Panc1 (cell line): ENCODE results near the gene ZCCHC8. TPM values are rescaled to one million over a fixed set of nuclear protein-coding genes. Genes with fewer than 3 reads are reported as not detected.

Experiments
- ATAC-seq: fragments of 200-7000 bp; cut with Tn5 transposase; 2 replicates; pipeline ENCODE4 v1.9.1; 2020; ENCODE audit warnings: mild to moderate bottlenecking, moderate library complexity
- BruUV-seq: library from RNA; stranded (reverse); fragments of 400-500 nt; replicated peaks from 2 replicates; lab custom pipeline; 2021; lab: Mats Ljungman, UMichigan
- CTCF ChIA-PET: fragments of 300-600 bp; sonication (Branson Sonifier 250); formaldehyde crosslinking; loops from one replicate; lab custom pipeline; 2022; ENCODE audit warnings: antibody characterized with exemption; lab: Charles Lee
- POLR2A ChIA-PET: fragments of 300-600 bp; sonication (Branson Sonifier 250); formaldehyde crosslinking; loops from one replicate; lab custom pipeline; 2022; ENCODE audit warnings: antibody characterized with exemption; lab: Charles Lee
- DNase-seq: peaks from one replicate; pipeline ENCODE4 v3.0.0-alpha.2; 2010; ENCODE audit warnings: low read depth, low spot score
- H3K27ac ChIP-seq: 2 replicates; pipeline ENCODE4 v1.5.1; 2011; ENCODE audit warnings: mild to moderate bottlenecking, low read length, inconsistent platforms
- H3K27me3 ChIP-seq: fragments of 200-500 bp; sonication (Bioruptor generic); 2 replicates; pipeline ENCODE4 v1.6.0; 2014; ENCODE audit warnings: low read length, inconsistent platforms; ENCODE audit not compliant: control insufficient read depth, insufficient read depth
- H3K36me3 ChIP-seq: fragments of 200-500 bp; sonication (Bioruptor generic); 2 replicates; pipeline ENCODE4 v1.5.1; 2014; ENCODE audit warnings: inconsistent platforms, mild to moderate bottlenecking, low read length, moderate library complexity; ENCODE audit not compliant: control insufficient read depth, insufficient read depth
- H3K4me1 ChIP-seq: 2 replicates; pipeline ENCODE4 v1.5.1; 2011; ENCODE audit warnings: inconsistent platforms, mild to moderate bottlenecking, low read length, moderate library complexity; ENCODE audit not compliant: control insufficient read depth, insufficient read depth
- H3K4me3 ChIP-seq, 2 experiments: 2 replicates each; pipeline ENCODE4 v1.5.1; 2011 to 2012; ENCODE audit warnings: low read depth in 2 of 2, low read length in 2 of 2, mild to moderate bottlenecking in 2 of 2, inconsistent platforms in 1 of 2, moderate library complexity in 1 of 2
- H3K9me3 ChIP-seq: fragments of 200-500 bp; sonication (Bioruptor generic); 2 replicates; pipeline ENCODE4 v1.5.1; 2014; ENCODE audit warnings: low read depth, mild to moderate bottlenecking, inconsistent platforms, low read length, moderate library complexity; ENCODE audit not compliant: control insufficient read depth, insufficient read depth
- POLR2AphosphoS5 ChIP-seq: IDR thresholded peaks from 2 replicates; pipeline ENCODE4 v1.6.1; 2012; ENCODE audit warnings: mild to moderate bottlenecking, low read depth, low read length, moderate library complexity
- SIN3A ChIP-seq: IDR thresholded peaks from 2 replicates; pipeline ENCODE4 v1.6.1; 2012; ENCODE audit warnings: low read depth, mild to moderate bottlenecking, low read length, moderate library complexity, borderline replicate concordance; ENCODE audit not compliant: insufficient read depth
- TCF7L2 ChIP-seq: IDR thresholded peaks from 2 replicates; pipeline ENCODE4 v1.6.1; 2011; ENCODE audit warnings: mild to moderate bottlenecking, low read depth, low read length, inconsistent platforms
- in situ Hi-C: cut with HindIII; loops from 2 replicates; pipeline ENCODE4 v1.10.0; 2016; ENCODE audit warnings: low sequenced_read_pairs, low pct_unique_long_range_greater_than_20kb
- intact Hi-C: fragments of 100-400 bp; cut with micrococcal nuclease; formaldehyde crosslinking; loops from one replicate; pipeline ENCODE4 v1.10.0; 2022; ENCODE audit not compliant: unreplicated experiment
- total RNA-seq: library from RNA; stranded (reverse); gene quantifications from one replicate; pipeline ENCODE4 v1.2.1, GENCODE V29; 2021; ENCODE audit not compliant: unreplicated experiment
- TF ChIP-seq, protein P1 (sequence below): fragments of 450-650 bp; IDR thresholded peaks from 2 replicates; pipeline ENCODE4 v1.5.1; 2017; ENCODE audit warnings: mild to moderate bottlenecking
- TF ChIP-seq, protein P2 (sequence below), 2 experiments: IDR thresholded peaks; 2 replicates each; pipeline ENCODE4 v1.6.1; 2011 to 2012; ENCODE audit warnings: low read depth in 2 of 2, control low read depth in 1 of 2, low read length in 1 of 2, mild to moderate bottlenecking in 1 of 2, moderate library complexity in 1 of 2; ENCODE audit not compliant: insufficient read depth in 1 of 2

Gene ZCCHC8
- total RNA-seq, 1 experiment from 2014 or later: 32.5 TPM

DNA sequence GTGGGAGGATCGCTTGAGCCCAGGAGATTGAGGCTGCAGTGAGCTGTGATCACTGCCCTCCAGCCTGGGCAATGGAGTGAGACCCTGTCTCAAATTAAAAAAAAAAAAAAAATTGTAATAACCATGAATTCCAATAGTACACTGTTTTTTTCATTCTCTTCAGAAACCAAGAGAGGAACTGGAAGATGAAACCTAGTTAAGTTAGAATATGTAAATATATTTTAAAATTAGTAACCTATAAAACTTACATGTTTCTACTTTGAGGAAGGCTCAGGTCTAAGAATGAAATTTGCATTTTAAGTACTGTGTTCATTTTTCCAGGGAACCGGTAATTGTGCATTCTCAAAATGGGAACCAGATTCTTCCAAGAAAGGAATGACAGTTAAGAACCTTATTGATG, 45.1 kb upstream of the ZCCHC8 start:
- BruUV-seq: no TSS peak
- TF ChIP-seq TCF7L2 (no peak), SIN3A (no peak), POLR2AphosphoS5 (no peak)
- TF ChIP-seq, protein P1, sequence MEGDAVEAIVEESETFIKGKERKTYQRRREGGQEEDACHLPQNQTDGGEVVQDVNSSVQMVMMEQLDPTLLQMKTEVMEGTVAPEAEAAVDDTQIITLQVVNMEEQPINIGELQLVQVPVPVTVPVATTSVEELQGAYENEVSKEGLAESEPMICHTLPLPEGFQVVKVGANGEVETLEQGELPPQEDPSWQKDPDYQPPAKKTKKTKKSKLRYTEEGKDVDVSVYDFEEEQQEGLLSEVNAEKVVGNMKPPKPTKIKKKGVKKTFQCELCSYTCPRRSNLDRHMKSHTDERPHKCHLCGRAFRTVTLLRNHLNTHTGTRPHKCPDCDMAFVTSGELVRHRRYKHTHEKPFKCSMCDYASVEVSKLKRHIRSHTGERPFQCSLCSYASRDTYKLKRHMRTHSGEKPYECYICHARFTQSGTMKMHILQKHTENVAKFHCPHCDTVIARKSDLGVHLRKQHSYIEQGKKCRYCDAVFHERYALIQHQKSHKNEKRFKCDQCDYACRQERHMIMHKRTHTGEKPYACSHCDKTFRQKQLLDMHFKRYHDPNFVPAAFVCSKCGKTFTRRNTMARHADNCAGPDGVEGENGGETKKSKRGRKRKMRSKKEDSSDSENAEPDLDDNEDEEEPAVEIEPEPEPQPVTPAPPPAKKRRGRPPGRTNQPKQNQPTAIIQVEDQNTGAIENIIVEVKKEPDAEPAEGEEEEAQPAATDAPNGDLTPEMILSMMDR: no peak
- TF ChIP-seq, protein P2, sequence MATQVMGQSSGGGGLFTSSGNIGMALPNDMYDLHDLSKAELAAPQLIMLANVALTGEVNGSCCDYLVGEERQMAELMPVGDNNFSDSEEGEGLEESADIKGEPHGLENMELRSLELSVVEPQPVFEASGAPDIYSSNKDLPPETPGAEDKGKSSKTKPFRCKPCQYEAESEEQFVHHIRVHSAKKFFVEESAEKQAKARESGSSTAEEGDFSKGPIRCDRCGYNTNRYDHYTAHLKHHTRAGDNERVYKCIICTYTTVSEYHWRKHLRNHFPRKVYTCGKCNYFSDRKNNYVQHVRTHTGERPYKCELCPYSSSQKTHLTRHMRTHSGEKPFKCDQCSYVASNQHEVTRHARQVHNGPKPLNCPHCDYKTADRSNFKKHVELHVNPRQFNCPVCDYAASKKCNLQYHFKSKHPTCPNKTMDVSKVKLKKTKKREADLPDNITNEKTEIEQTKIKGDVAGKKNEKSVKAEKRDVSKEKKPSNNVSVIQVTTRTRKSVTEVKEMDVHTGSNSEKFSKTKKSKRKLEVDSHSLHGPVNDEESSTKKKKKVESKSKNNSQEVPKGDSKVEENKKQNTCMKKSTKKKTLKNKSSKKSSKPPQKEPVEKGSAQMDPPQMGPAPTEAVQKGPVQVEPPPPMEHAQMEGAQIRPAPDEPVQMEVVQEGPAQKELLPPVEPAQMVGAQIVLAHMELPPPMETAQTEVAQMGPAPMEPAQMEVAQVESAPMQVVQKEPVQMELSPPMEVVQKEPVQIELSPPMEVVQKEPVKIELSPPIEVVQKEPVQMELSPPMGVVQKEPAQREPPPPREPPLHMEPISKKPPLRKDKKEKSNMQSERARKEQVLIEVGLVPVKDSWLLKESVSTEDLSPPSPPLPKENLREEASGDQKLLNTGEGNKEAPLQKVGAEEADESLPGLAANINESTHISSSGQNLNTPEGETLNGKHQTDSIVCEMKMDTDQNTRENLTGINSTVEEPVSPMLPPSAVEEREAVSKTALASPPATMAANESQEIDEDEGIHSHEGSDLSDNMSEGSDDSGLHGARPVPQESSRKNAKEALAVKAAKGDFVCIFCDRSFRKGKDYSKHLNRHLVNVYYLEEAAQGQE (IDR thresholded peaks at IDR 0.05; ENCODE audit: insufficient read depth in 1 of 2, low read depth in 2 of 2, low read length in 1 of 2): no peak
- DNase-seq: no peak
- POLR2A ChIA-PET: no interaction called here
- intact Hi-C loops (no loop called here), in situ Hi-C loops (no loop called here)
- no peaks in the 10 kb centered on the region for H3K4me1 ChIP-seq
- CTCF ChIA-PET: interaction anchor here (0.7 kb wide), 1 partner anchor 146 kb away, joined by 7 read pairs; no protein-coding TSS in a partner anchor
- H3K36me3 ChIP-seq: peaks cover 38% of the 10 kb centered on the region
- no peaks in the 10 kb centered on the region for H3K9me3 ChIP-seq
- H3K27me3 ChIP-seq: no peaks in the 10 kb centered on the region
- H3K4me3 ChIP-seq: no peak overlapping the region
- ATAC-seq: no peak
- H3K27ac ChIP-seq: no peak overlapping the region

DNA sequence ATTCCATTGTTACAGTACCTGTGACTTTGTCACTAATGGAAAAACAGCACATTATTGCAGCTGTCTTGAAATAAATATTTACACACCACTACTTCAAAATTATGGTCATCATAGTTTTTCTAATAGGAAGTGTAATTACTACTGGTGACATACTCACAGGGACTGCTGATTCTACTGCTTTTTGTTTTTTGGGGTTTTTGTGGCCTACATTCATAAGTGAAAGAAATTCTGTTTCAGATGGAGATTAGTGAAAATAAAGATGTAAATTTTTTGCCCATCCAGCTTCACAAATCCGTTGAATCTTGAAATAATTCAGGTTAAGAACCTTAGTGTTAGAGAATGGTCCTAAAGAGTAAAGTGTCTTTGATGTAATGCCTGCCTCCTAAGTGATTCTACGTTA, 43.8 kb upstream of the ZCCHC8 start:
- CTCF ChIA-PET: no interaction called here
- DNase-seq (no peak), ATAC-seq (no peak)
- no peak overlapping the region for H3K4me3 ChIP-seq
- no peaks in the 10 kb centered on the region for H3K4me1 ChIP-seq
- H3K27me3 ChIP-seq: no peaks in the 10 kb centered on the region
- POLR2A ChIA-PET: no interaction called here
- no peaks in the 10 kb centered on the region for H3K9me3 ChIP-seq
- H3K27ac ChIP-seq: no peak overlapping the region
- H3K36me3 ChIP-seq: peaks cover 26% of the 10 kb centered on the region
- in situ Hi-C loops (loop anchor here (5.0 kb wide), 1 partner anchor 78 kb away; no protein-coding TSS in a partner anchor), intact Hi-C loops (no loop called here)
- BruUV-seq: no TSS peak
- TF ChIP-seq POLR2AphosphoS5: no peak
- TF ChIP-seq SIN3A: no peak
- TF ChIP-seq, protein P2 (IDR thresholded peaks at IDR 0.05; ENCODE audit: insufficient read depth in 1 of 2, low read depth in 2 of 2, low read length in 1 of 2): no peak
- TF ChIP-seq, protein P1: no peak
- TF ChIP-seq TCF7L2: no peak
